Activated CD4-positive, alpha-beta T cell treated with anti-CD3 and anti-CD28 coated beads, Interleukin-2, amount 10 ng/mL, durations not matched to agents 24 days and 14 days (primary cell): ENCODE data around the gene VSX1. TPM values are rescaled to one million over a fixed set of nuclear protein-coding genes. Genes with fewer than 3 reads are reported as not detected.

Experiments used
- DNase-seq: peaks from one replicate; pipeline ENCODE4 v3.0.0; 2022
- H3K27ac Mint-ChIP-seq: one replicate; pipeline ENCODE4 v1.8.0; 2022; ENCODE audit warnings: mild to moderate bottlenecking, mixed read lengths
- H3K27me3 Mint-ChIP-seq: one replicate; pipeline ENCODE4 v1.8.0; 2022; ENCODE audit warnings: mixed read lengths
- H3K36me3 Mint-ChIP-seq: one replicate; pipeline ENCODE4 v1.8.0; 2022; ENCODE audit warnings: low read depth, mild to moderate bottlenecking, mixed read lengths
- H3K4me1 Mint-ChIP-seq: one replicate; pipeline ENCODE4 v1.8.0; 2021; ENCODE audit warnings: mixed read lengths
- H3K4me3 Mint-ChIP-seq: one replicate; pipeline ENCODE4 v1.8.0; 2022; ENCODE audit warnings: mild to moderate bottlenecking, moderate library complexity, mixed read lengths
- H3K9me3 Mint-ChIP-seq: one replicate; pipeline ENCODE4 v1.8.0; 2021; ENCODE audit warnings: mixed read lengths
- intact Hi-C: fragments of 100-400 bp; cut with micrococcal nuclease; formaldehyde crosslinking; loops from one replicate; pipeline ENCODE4 v1.15.1; 2023
- total RNA-seq: library from RNA; stranded (reverse); gene quantifications from 2 replicates; pipeline ENCODE4 v1.2.3, GENCODE V29; 2022

The VSX1 gene
- total RNA-seq: not detected in 2 replicates

GRCh38 chr20:25081730-25082497, at the start of gene VSX1:
Gene VSX1, minus strand, starts transcription at chr20:25082141. Its CDS starts 45 bp downstream, at chr20:25082096.
- H3K4me3 Mint-ChIP-seq: no peak within 1 kb of the TSS
- intact Hi-C loops: loop anchor here (2.0 to 10.0 kb wide), 2 partner anchors 63 to 97 kb away; no protein-coding TSS in a partner anchor
- H3K36me3 Mint-ChIP-seq: peaks cover 2% of the 10 kb centered on the region
- no peak for DNase-seq
- H3K9me3 Mint-ChIP-seq: peaks cover 4% of the 10 kb centered on the region
- peaks cover 84% of the 10 kb centered on the region for H3K27me3 Mint-ChIP-seq
- peaks cover 9% of the 10 kb centered on the region for H3K4me1 Mint-ChIP-seq
- peak within 1 kb of the TSS; percentile 14 for H3K27ac Mint-ChIP-seq

- Mint-ChIP-seq H3K4me3 (no peak overlapping the region), H3K4me1 (no peaks in the 10 kb centered on the region), H3K9me3 (no peaks in the 10 kb centered on the region), H3K27ac (no peak overlapping the region), H3K36me3 (no peaks in the 10 kb centered on the region), H3K27me3 (no peaks in the 10 kb centered on the region)
- no peak for DNase-seq
- intact Hi-C loops: no loop called here
These were observed 48.0 kb upstream of the VSX1 start for GRCh38 chr20:25129908-25130307.

GRCh38 chr20:25129428-25129827, 47.5 kb upstream of the VSX1 start:
- H3K36me3 Mint-ChIP-seq: no peaks in the 10 kb centered on the region
- no peak overlapping the region for H3K27ac Mint-ChIP-seq
- H3K4me1 Mint-ChIP-seq: no peaks in the 10 kb centered on the region
- no peaks in the 10 kb centered on the region for H3K27me3 Mint-ChIP-seq
- H3K9me3 Mint-ChIP-seq: no peaks in the 10 kb centered on the region
- intact Hi-C loops: no loop called here
- no peak for DNase-seq
- no peak overlapping the region for H3K4me3 Mint-ChIP-seq

- Mint-ChIP-seq H3K27me3 (no peaks in the 10 kb centered on the region), H3K4me1 (no peaks in the 10 kb centered on the region), H3K36me3 (no peaks in the 10 kb centered on the region), H3K27ac (no peak overlapping the region), H3K9me3 (no peaks in the 10 kb centered on the region), H3K4me3 (no peak overlapping the region)
- intact Hi-C loops: no loop called here
- no peak for DNase-seq
These were observed 46.7 kb upstream of the VSX1 start for GRCh38 chr20:25128649-25129048.

GRCh38 chr20:25127761-25128537, 46.0 kb upstream of the VSX1 start:
- Mint-ChIP-seq H3K4me1 (no peaks in the 10 kb centered on the region), H3K36me3 (no peaks in the 10 kb centered on the region), H3K27me3 (no peaks in the 10 kb centered on the region), H3K4me3 (no peak overlapping the region), H3K27ac (no peak overlapping the region), H3K9me3 (no peaks in the 10 kb centered on the region)
- intact Hi-C loops: no loop called here
- DNase-seq: no peak

GRCh38 chr20:25126204-25127029, 44.5 kb upstream of the VSX1 start:
- Mint-ChIP-seq H3K36me3 (no peaks in the 10 kb centered on the region), H3K9me3 (no peaks in the 10 kb centered on the region), H3K4me3 (no peak overlapping the region), H3K27ac (no peak overlapping the region), H3K27me3 (peaks cover 7% of the 10 kb centered on the region), H3K4me1 (no peaks in the 10 kb centered on the region)
- DNase-seq: no peak
- intact Hi-C loops: no loop called here

- Mint-ChIP-seq H3K27me3 (peaks cover 10% of the 10 kb centered on the region), H3K36me3 (no peaks in the 10 kb centered on the region), H3K9me3 (no peaks in the 10 kb centered on the region), H3K27ac (no peak overlapping the region), H3K4me3 (no peak overlapping the region), H3K4me1 (no peaks in the 10 kb centered on the region)
- DNase-seq: no peak
- intact Hi-C loops: no loop called here
These were observed 43.7 kb upstream of the VSX1 start for GRCh38 chr20:25125636-25126035.

- H3K4me1 Mint-ChIP-seq: no peaks in the 10 kb centered on the region
- peaks cover 14% of the 10 kb centered on the region for H3K27me3 Mint-ChIP-seq
- no peaks in the 10 kb centered on the region for H3K9me3 Mint-ChIP-seq
- H3K27ac Mint-ChIP-seq: no peak overlapping the region
- H3K4me3 Mint-ChIP-seq: no peak overlapping the region
- no peaks in the 10 kb centered on the region for H3K36me3 Mint-ChIP-seq
- intact Hi-C loops: no loop called here
- no peak for DNase-seq
These were observed 39.0 kb upstream of the VSX1 start for GRCh38 chr20:25120920-25121319.

- intact Hi-C loops: no loop called here
- DNase-seq: no peak
- H3K27ac Mint-ChIP-seq: no peak overlapping the region
- H3K4me1 Mint-ChIP-seq: no peaks in the 10 kb centered on the region
- H3K9me3 Mint-ChIP-seq: no peaks in the 10 kb centered on the region
- no peak overlapping the region for H3K4me3 Mint-ChIP-seq
- H3K36me3 Mint-ChIP-seq: no peaks in the 10 kb centered on the region
- H3K27me3 Mint-ChIP-seq: peaks cover 14% of the 10 kb centered on the region
These were observed 38.5 kb upstream of the VSX1 start for GRCh38 chr20:25120457-25120856.

- Mint-ChIP-seq H3K9me3 (no peaks in the 10 kb centered on the region), H3K27ac (no peak overlapping the region), H3K36me3 (no peaks in the 10 kb centered on the region), H3K4me1 (no peaks in the 10 kb centered on the region), H3K27me3 (peaks cover 14% of the 10 kb centered on the region), H3K4me3 (no peak overlapping the region)
- no peak for DNase-seq
- intact Hi-C loops: no loop called here
These were observed 36.6 kb upstream of the VSX1 start for GRCh38 chr20:25118529-25118928.

GRCh38 chr20:25117990-25118389, 36.0 kb upstream of the VSX1 start:
- no peaks in the 10 kb centered on the region for H3K36me3 Mint-ChIP-seq
- peaks cover 14% of the 10 kb centered on the region for H3K27me3 Mint-ChIP-seq
- no peaks in the 10 kb centered on the region for H3K4me1 Mint-ChIP-seq
- no peak overlapping the region for H3K27ac Mint-ChIP-seq
- intact Hi-C loops: no loop called here
- H3K4me3 Mint-ChIP-seq: no peak overlapping the region
- DNase-seq: no peak
- H3K9me3 Mint-ChIP-seq: no peaks in the 10 kb centered on the region

GRCh38 chr20:25116739-25117458, 35.0 kb upstream of the VSX1 start:
- no peak for DNase-seq
- Mint-ChIP-seq H3K9me3 (no peaks in the 10 kb centered on the region), H3K36me3 (no peaks in the 10 kb centered on the region), H3K27ac (no peak overlapping the region), H3K4me3 (no peak overlapping the region), H3K4me1 (no peaks in the 10 kb centered on the region), H3K27me3 (peaks cover 7% of the 10 kb centered on the region)
- intact Hi-C loops: no loop called here

GRCh38 chr20:25103526-25103925, 21.6 kb upstream of the VSX1 start:
- H3K36me3 Mint-ChIP-seq: no peaks in the 10 kb centered on the region
- DNase-seq: no peak
- peaks cover 23% of the 10 kb centered on the region for H3K27me3 Mint-ChIP-seq
- no peaks in the 10 kb centered on the region for H3K9me3 Mint-ChIP-seq
- no peak overlapping the region for H3K27ac Mint-ChIP-seq
- no peaks in the 10 kb centered on the region for H3K4me1 Mint-ChIP-seq
- intact Hi-C loops: no loop called here
- no peak overlapping the region for H3K4me3 Mint-ChIP-seq
